Measurements from ENCODE around the gene HIVEP3. TPM values are rescaled to one million over a fixed set of nuclear protein-coding genes. Genes with fewer than 3 reads are reported as not detected.

The HIVEP3 gene
- polyA plus RNA-seq, 1 of the 3 experiments (the other 2 are of a cell fraction): 6.4 TPM

DNA sequence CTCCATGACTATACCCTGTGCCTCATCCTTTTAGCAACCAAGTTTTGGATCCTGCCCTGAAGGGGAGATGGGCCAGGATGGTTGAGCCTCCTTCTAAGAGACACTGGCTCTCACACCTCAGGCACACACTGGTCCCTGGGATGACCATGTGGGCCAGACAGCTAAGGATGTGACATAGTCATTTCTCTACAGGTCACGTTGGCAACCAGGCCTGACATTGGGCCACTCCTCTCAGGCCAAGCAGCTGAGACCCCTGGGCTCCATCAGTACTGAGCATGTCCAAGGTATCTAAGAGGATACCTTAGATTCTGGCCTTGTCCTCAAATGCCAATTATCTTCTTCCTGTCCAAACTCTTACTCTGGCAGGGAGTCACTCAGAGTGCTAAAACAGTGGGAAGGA, 238.7 kb downstream of the HIVEP3 start:
- H3K9me2 ChIP-seq: no peaks in the 10 kb centered on the region
- H3K36me3 ChIP-seq (replicated peaks in 1 of 2; ENCODE audit: control insufficient read depth in 1 of 2, insufficient read depth in 2 of 2, low read length in 1 of 2): no peaks in the 10 kb centered on the region
- H3K4me3 ChIP-seq (ENCODE audit: low read depth in 2 of 2, low read length in 1 of 2): no peak overlapping the region
- H3K4me1 ChIP-seq (ENCODE audit: control insufficient read depth in 1 of 2, insufficient read depth in 2 of 2, low read depth in 1 of 2, low read length in 1 of 2): peaks cover 10 to 24% of the 10 kb centered on the region in 2 experiments; a peak in 3 of 4 replicates
- no peaks in the 10 kb centered on the region for H3F3A ChIP-seq (replicated peaks; ENCODE audit: insufficient read depth)
- WGBS (ENCODE audit: low lambda C conversion rate): 83% methylated on average over 1 of the region's 1 CpG
- no peak overlapping the region for H3K9ac ChIP-seq
- no peak for DNase-seq
- no peak overlapping the region for H3K27ac ChIP-seq (ENCODE audit: low read depth in 2 of 2, low read length in 1 of 2)
- no peaks in the 10 kb centered on the region for H3K9me3 ChIP-seq
- no peak overlapping the region for H2AFZ ChIP-seq (ENCODE audit: low read depth)
- H3K27me3 ChIP-seq (ENCODE audit: insufficient read depth): no peaks in the 10 kb centered on the region
- no peaks in the 10 kb centered on the region for H3K79me2 ChIP-seq (ENCODE audit: insufficient read depth)
- POLR2A ChIA-PET: no interaction called here
- TF ChIP-seq FOXJ3 (CRISPR knock-in tag; IDR thresholded peaks at IDR 0.05): no peak
- CTCF ChIA-PET: interaction anchor here (1.5 kb wide), 1 partner anchor 106 kb away, joined by 7 read pairs; no protein-coding TSS in a partner anchor
- H3K4me2 ChIP-seq: no peak overlapping the region
- no peaks in the 10 kb centered on the region for H4K20me1 ChIP-seq (ENCODE audit: insufficient read depth)

GRCh38 chr1:41679531-41679930, 239.2 kb downstream of the HIVEP3 start:
- ChIA-PET POLR2A (no interaction called here), CTCF (no interaction called here)
- Histone ChIP-seq H3K79me2 (ENCODE audit: insufficient read depth) (no peaks in the 10 kb centered on the region), H4K20me1 (ENCODE audit: insufficient read depth) (no peaks in the 10 kb centered on the region), H3F3A (replicated peaks; ENCODE audit: insufficient read depth) (no peaks in the 10 kb centered on the region), H3K4me2 (no peak overlapping the region), H3K4me1 (ENCODE audit: control insufficient read depth in 1 of 2, insufficient read depth in 2 of 2, low read depth in 1 of 2, low read length in 1 of 2) (peaks cover 9 to 24% of the 10 kb centered on the region in 2 experiments; a peak in 3 of 4 replicates), H3K27ac (ENCODE audit: low read depth in 2 of 2, low read length in 1 of 2) (no peak overlapping the region), H3K36me3 (replicated peaks in 1 of 2; ENCODE audit: control insufficient read depth in 1 of 2, insufficient read depth in 2 of 2, low read length in 1 of 2) (no peaks in the 10 kb centered on the region), H3K9me2 (no peaks in the 10 kb centered on the region), H3K4me3 (ENCODE audit: low read depth in 2 of 2, low read length in 1 of 2) (no peak overlapping the region), H3K27me3 (ENCODE audit: insufficient read depth) (no peaks in the 10 kb centered on the region), H3K9ac (no peak overlapping the region), H3K9me3 (no peaks in the 10 kb centered on the region), H2AFZ (ENCODE audit: low read depth) (no peak overlapping the region)
- no peak for DNase-seq
- no peak for TF ChIP-seq NRF1 (IDR thresholded peaks at IDR 0.05; ENCODE audit: low read depth, low read length)
- TF ChIP-seq TAF1 (IDR thresholded peaks at IDR 0.05; ENCODE audit: borderline replicate concordance, low read depth, low read length): no peak
- WGBS (ENCODE audit: low lambda C conversion rate): 67% methylated on average over 1 of the region's 1 CpG

GRCh38 chr1:41678111-41678878, 240.4 kb downstream of the HIVEP3 start:
- H3K9me3 ChIP-seq: no peaks in the 10 kb centered on the region
- no peaks in the 10 kb centered on the region for H3K9me2 ChIP-seq
- no peaks in the 10 kb centered on the region for H4K20me1 ChIP-seq (ENCODE audit: insufficient read depth)
- CTCF ChIA-PET: interaction anchor here (1.4 kb wide), 1 partner anchor 15 kb away, joined by 4 read pairs; no protein-coding TSS in a partner anchor
- no peak overlapping the region for H2AFZ ChIP-seq (ENCODE audit: low read depth)
- no peak overlapping the region for H3K4me3 ChIP-seq (ENCODE audit: low read depth in 2 of 2, low read length in 1 of 2)
- TF ChIP-seq ELF1 (IDR thresholded peaks at IDR 0.05): no peak
- no peak for TF ChIP-seq MAX (IDR thresholded peaks at IDR 0.05; ENCODE audit: low read depth)
- TF ChIP-seq MEF2A (IDR thresholded peaks at IDR 0.05; ENCODE audit: borderline replicate concordance, low read depth): no peak
- no peak for TF ChIP-seq NRF1 (IDR thresholded peaks at IDR 0.05; ENCODE audit: low read depth, low read length)
- no peak for TF ChIP-seq RXRA (IDR thresholded peaks at IDR 0.05; ENCODE audit: borderline replicate concordance, low read depth)
- no peak for TF ChIP-seq CTCF (IDR thresholded peaks at IDR 0.05)
- TF ChIP-seq IRF3 (IDR thresholded peaks at IDR 0.05; ENCODE audit: low read depth, low read length): no peak
- TF ChIP-seq GATA2 (CRISPR knock-in tag; IDR thresholded peaks at IDR 0.05): no peak
- no peaks in the 10 kb centered on the region for H3K27me3 ChIP-seq (ENCODE audit: insufficient read depth)
- 87% methylated on average over 10 of the region's 13 CpGs for WGBS (ENCODE audit: low lambda C conversion rate)
- DNase-seq: no peak
- H3K27ac ChIP-seq (ENCODE audit: low read depth in 2 of 2, low read length in 1 of 2): no peak overlapping the region
- H3K9ac ChIP-seq: no peak overlapping the region
- H3F3A ChIP-seq (replicated peaks; ENCODE audit: insufficient read depth): no peaks in the 10 kb centered on the region
- H3K79me2 ChIP-seq (ENCODE audit: insufficient read depth): no peaks in the 10 kb centered on the region
- POLR2A ChIA-PET: no interaction called here
- no peak overlapping the region for H3K4me2 ChIP-seq
- no peaks in the 10 kb centered on the region for H3K36me3 ChIP-seq (replicated peaks in 1 of 2; ENCODE audit: control insufficient read depth in 1 of 2, insufficient read depth in 2 of 2, low read length in 1 of 2)
- peaks cover 0 to 17% of the 10 kb centered on the region in 2 experiments; a peak in 1 of 4 replicates for H3K4me1 ChIP-seq (ENCODE audit: control insufficient read depth in 1 of 2, insufficient read depth in 2 of 2, low read depth in 1 of 2, low read length in 1 of 2)
